Trophoblast cell (in vitro differentiated cells and primary cell): ENCODE results near the gene SYTL1.

Source experiments
- DNase-seq, 2 donors: peaks; one replicate each; pipeline ENCODE4 v3.0.0-alpha.2; 2016
- H2AFZ ChIP-seq: 2 replicates; pipeline ENCODE4 v1.6.1; 2013; ENCODE audit warnings: low read length, moderate library complexity, mild to moderate bottlenecking; ENCODE audit not compliant: insufficient read depth, poor library complexity
- H2AK5ac ChIP-seq: 2 replicates; pipeline ENCODE4 v1.6.1; 2013; ENCODE audit warnings: mild to moderate bottlenecking, low read length
- H2BK120ac ChIP-seq: 2 replicates; pipeline ENCODE4 v1.6.1; 2013; ENCODE audit warnings: low read length, mild to moderate bottlenecking, moderate library complexity; ENCODE audit not compliant: insufficient read depth, poor library complexity
- H2BK12ac ChIP-seq: 2 replicates; pipeline ENCODE4 v1.6.1; 2013; ENCODE audit warnings: mild to moderate bottlenecking, low read length, moderate library complexity
- H2BK5ac ChIP-seq: 2 replicates; pipeline ENCODE4 v1.6.1; 2013; ENCODE audit warnings: low read length, low read depth, moderate library complexity, mild to moderate bottlenecking; ENCODE audit not compliant: poor library complexity
- H3K14ac ChIP-seq: 2 replicates; pipeline ENCODE4 v1.6.1; 2013; ENCODE audit warnings: mild to moderate bottlenecking, low read length
- H3K18ac ChIP-seq: 2 replicates; pipeline ENCODE4 v1.6.1; 2013; ENCODE audit warnings: mild to moderate bottlenecking, low read length
- H3K23ac ChIP-seq: 2 replicates; pipeline ENCODE4 v1.6.1; 2013; ENCODE audit warnings: low read length
- H3K27ac ChIP-seq: 2 replicates; pipeline ENCODE4 v1.5.1; 2013; ENCODE audit warnings: low read depth, mild to moderate bottlenecking, inconsistent platforms, low read length, moderate library complexity
- H3K27me3 ChIP-seq: 2 replicates; pipeline ENCODE4 v1.6.1; 2013; ENCODE audit warnings: inconsistent platforms, mild to moderate bottlenecking, low read length, moderate library complexity; ENCODE audit not compliant: insufficient read depth
- H3K36me3 ChIP-seq, 2 experiments: 1 replicate in 1 of 2; 2 replicates in 1 of 2; pipeline ENCODE4 v1.6.1; 2013; ENCODE audit warnings: low read length in 2 of 2, mild to moderate bottlenecking in 2 of 2, moderate library complexity in 1 of 2; ENCODE audit not compliant: insufficient read depth in 2 of 2, control insufficient read depth in 1 of 2
- H3K4ac ChIP-seq: 2 replicates; pipeline ENCODE4 v1.6.1; 2013; ENCODE audit warnings: low read depth, mild to moderate bottlenecking, low read length, moderate library complexity
- H3K4me1 ChIP-seq, 2 experiments: 1 replicate in 1 of 2; 2 replicates in 1 of 2; pipeline ENCODE4 v1.6.1; 2013; ENCODE audit warnings: low read length in 2 of 2, mild to moderate bottlenecking in 2 of 2, moderate library complexity in 1 of 2; ENCODE audit not compliant: insufficient read depth in 2 of 2, control insufficient read depth in 1 of 2
- H3K4me2 ChIP-seq: 2 replicates; pipeline ENCODE4 v1.6.1; 2013; ENCODE audit warnings: inconsistent platforms, mild to moderate bottlenecking, low read length, moderate library complexity
- H3K4me3 ChIP-seq: 2 replicates; pipeline ENCODE4 v1.5.1; 2013; ENCODE audit warnings: mild to moderate bottlenecking, low read depth, low read length, inconsistent platforms
- H3K79me1 ChIP-seq: one replicate; pipeline ENCODE4 v1.6.1; 2013; ENCODE audit warnings: low read length
- H3K79me2 ChIP-seq: 2 replicates; pipeline ENCODE4 v1.6.1; 2013; ENCODE audit warnings: low read length, mild to moderate bottlenecking; ENCODE audit not compliant: control insufficient read depth, insufficient read depth, poor library complexity
- H3K9ac ChIP-seq: 2 replicates; pipeline ENCODE4 v1.6.1; 2013; ENCODE audit warnings: mild to moderate bottlenecking, low read length
- H3K9me3 ChIP-seq: 2 replicates; pipeline ENCODE4 v1.6.1; 2013; ENCODE audit warnings: low read depth, mild to moderate bottlenecking, control low read depth, inconsistent platforms, low read length; ENCODE audit not compliant: insufficient read depth
- H4K12ac ChIP-seq: 2 replicates; pipeline ENCODE4 v1.6.1; 2013; ENCODE audit warnings: low read depth, mild to moderate bottlenecking, low read length, moderate library complexity
- H4K8ac ChIP-seq: 2 replicates; pipeline ENCODE4 v1.6.1; 2013; ENCODE audit warnings: low read depth, mild to moderate bottlenecking, low read length, moderate library complexity
- H4K91ac ChIP-seq: one replicate; pipeline ENCODE4 v1.6.1; 2013; ENCODE audit warnings: low read depth, mild to moderate bottlenecking, low read length, moderate library complexity
- WGBS: extraction: QIAGEN DNeasy Blood & Tissue Kit; methylation state at CpG from one replicate; pipeline ENCODE4 v1.1.7; 2013; ENCODE audit warnings: missing lambda C conversion rate; ENCODE audit not compliant: insufficient read length, insufficient coverage; ENCODE audit errors: extremely low coverage; 5-methylcytosine and 5-hydroxymethylcytosine counted together

Gene SYTL1

DNA sequence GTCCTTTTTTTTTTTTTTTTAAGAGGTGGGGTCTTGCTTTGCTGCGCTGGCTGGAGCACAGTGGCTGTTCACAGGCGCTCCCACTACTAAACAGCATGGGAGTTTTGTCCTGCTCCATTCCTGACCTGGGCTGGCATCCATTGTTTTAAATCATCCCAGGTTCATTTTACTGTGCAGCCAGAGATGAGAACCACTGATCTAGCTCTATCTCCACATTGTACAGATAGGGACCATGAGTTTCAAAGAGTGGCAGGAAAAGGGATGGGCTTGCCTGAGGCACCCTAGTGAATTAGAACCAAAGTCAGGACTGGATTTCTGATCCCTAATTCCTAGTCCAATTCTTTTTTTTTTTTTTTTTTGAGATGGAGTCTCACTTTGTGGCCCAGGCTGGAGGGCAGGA, 27.1 kb upstream of the SYTL1 start:
- H4K12ac ChIP-seq: no peak overlapping the region
- no peak overlapping the region for H2BK12ac ChIP-seq
- H3K4me2 ChIP-seq: no peak overlapping the region
- H3K27me3 ChIP-seq: no peaks in the 10 kb centered on the region
- no peak overlapping the region for H3K23ac ChIP-seq
- no peak overlapping the region for H4K8ac ChIP-seq
- H4K91ac ChIP-seq: no peak overlapping the region
- no peak overlapping the region for H3K14ac ChIP-seq
- no peak overlapping the region for H3K4ac ChIP-seq
- H2AK5ac ChIP-seq: no peak overlapping the region
- no peaks in the 10 kb centered on the region for H3K9me3 ChIP-seq
- H2BK5ac ChIP-seq: no peak overlapping the region
- no peak overlapping the region for H3K27ac ChIP-seq
- no peak overlapping the region for H2AFZ ChIP-seq
- no CpG with 5 or more reads among the region's 2 CpGs for WGBS
- H3K4me3 ChIP-seq: no peak overlapping the region
- no peaks in the 10 kb centered on the region for H3K79me2 ChIP-seq
- no peak overlapping the region for H3K18ac ChIP-seq
- no peak for DNase-seq
- no peak overlapping the region for H2BK120ac ChIP-seq
- no peaks in the 10 kb centered on the region for H3K36me3 ChIP-seq
- H3K79me1 ChIP-seq: no peaks in the 10 kb centered on the region
- H3K4me1 ChIP-seq: no peaks in the 10 kb centered on the region
- no peak overlapping the region for H3K9ac ChIP-seq

GRCh38 chr1:27316860-27317259, 25.0 kb upstream of the SYTL1 start:
- H3K79me1 ChIP-seq: no peaks in the 10 kb centered on the region
- H3K14ac ChIP-seq: no peak overlapping the region
- H3K4me2 ChIP-seq: no peak overlapping the region
- no peak overlapping the region for H2BK120ac ChIP-seq
- no peak overlapping the region for H3K4me3 ChIP-seq
- H3K9ac ChIP-seq: no peak overlapping the region
- H3K9me3 ChIP-seq: no peaks in the 10 kb centered on the region
- H3K4ac ChIP-seq: no peak overlapping the region
- H3K23ac ChIP-seq: no peak overlapping the region
- H2AFZ ChIP-seq: no peak overlapping the region
- H4K91ac ChIP-seq: no peak overlapping the region
- H4K8ac ChIP-seq: no peak overlapping the region
- no peak for DNase-seq
- no peaks in the 10 kb centered on the region for H3K36me3 ChIP-seq
- no peak overlapping the region for H3K18ac ChIP-seq
- H2AK5ac ChIP-seq: no peak overlapping the region
- no peaks in the 10 kb centered on the region for H3K4me1 ChIP-seq
- WGBS: no CpG with 5 or more reads among the region's 5 CpGs
- H2BK12ac ChIP-seq: no peak overlapping the region
- H4K12ac ChIP-seq: no peak overlapping the region
- no peak overlapping the region for H2BK5ac ChIP-seq
- no peak overlapping the region for H3K27ac ChIP-seq
- no peaks in the 10 kb centered on the region for H3K27me3 ChIP-seq
- H3K79me2 ChIP-seq: no peaks in the 10 kb centered on the region

DNA sequence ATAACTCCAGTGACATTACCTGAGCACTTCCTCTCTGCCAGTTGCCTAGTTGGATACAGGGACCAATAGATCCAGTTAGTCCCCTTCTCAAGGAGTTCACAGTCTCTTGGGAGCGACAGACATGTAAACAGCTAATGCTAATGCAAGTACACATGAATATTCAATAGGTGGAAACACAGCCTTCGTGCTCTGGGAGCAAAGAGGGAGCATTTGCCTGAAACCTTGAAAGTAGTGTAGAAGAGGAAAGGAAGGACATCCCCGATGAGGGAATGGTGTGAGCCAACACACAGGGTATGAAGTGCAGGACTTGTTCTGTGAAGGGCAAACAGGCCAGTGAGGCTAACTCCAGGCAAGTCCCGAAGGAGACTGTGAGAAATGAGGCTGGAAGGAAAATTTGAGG, 23.7 kb upstream of the SYTL1 start:
- H4K12ac ChIP-seq: no peak overlapping the region
- H3K4me2 ChIP-seq: no peak overlapping the region
- peaks cover 11% of the 10 kb centered on the region for H3K79me2 ChIP-seq
- H3K23ac ChIP-seq: no peak overlapping the region
- H2AFZ ChIP-seq: no peak overlapping the region
- H3K14ac ChIP-seq: no peak overlapping the region
- no peaks in the 10 kb centered on the region for H3K36me3 ChIP-seq
- H2BK120ac ChIP-seq: no peak overlapping the region
- no peak for DNase-seq
- no peak overlapping the region for H3K4me3 ChIP-seq
- H2BK12ac ChIP-seq: no peak overlapping the region
- H3K9ac ChIP-seq: peak overlapping the region; percentile 29
- no peaks in the 10 kb centered on the region for H3K9me3 ChIP-seq
- peaks cover 4% of the 10 kb centered on the region for H3K79me1 ChIP-seq
- no peak overlapping the region for H2BK5ac ChIP-seq
- no CpG with 5 or more reads among the region's 4 CpGs for WGBS
- H3K4me1 ChIP-seq: peaks cover 4 to 5% of the 10 kb centered on the region in 2 experiments
- H3K4ac ChIP-seq: no peak overlapping the region
- no peak overlapping the region for H4K91ac ChIP-seq
- H3K27ac ChIP-seq: no peak overlapping the region
- no peaks in the 10 kb centered on the region for H3K27me3 ChIP-seq
- H2AK5ac ChIP-seq: no peak overlapping the region
- H3K18ac ChIP-seq: no peak overlapping the region
- no peak overlapping the region for H4K8ac ChIP-seq

DNA sequence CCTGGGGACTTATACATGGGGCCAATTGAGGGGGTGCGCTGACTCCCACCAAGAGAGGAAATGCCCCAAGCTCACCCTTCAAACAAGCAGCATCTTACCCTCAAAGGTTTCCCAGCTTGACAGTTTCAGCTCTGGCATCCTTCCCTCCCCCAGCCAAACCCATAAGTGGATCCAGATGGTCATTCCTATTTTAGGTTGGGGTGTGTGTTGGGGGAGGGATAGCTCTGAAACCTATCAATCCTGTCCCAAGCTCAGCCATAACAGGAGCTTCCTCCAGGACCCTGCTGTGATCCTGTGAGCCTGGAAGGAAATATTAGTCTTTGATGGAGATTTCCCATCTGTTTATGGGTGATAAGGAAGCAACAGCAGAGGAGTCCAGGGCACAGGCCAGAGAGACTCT, 23.2 kb upstream of the SYTL1 start:
- H3K4me3 ChIP-seq: no peak overlapping the region
- H4K8ac ChIP-seq: no peak overlapping the region
- H2AFZ ChIP-seq: no peak overlapping the region
- H3K79me1 ChIP-seq: peaks cover 4% of the 10 kb centered on the region
- H2BK5ac ChIP-seq: no peak overlapping the region
- no peak overlapping the region for H2BK12ac ChIP-seq
- H4K12ac ChIP-seq: no peak overlapping the region
- no peak overlapping the region for H3K9ac ChIP-seq
- peaks cover 5% of the 10 kb centered on the region in 2 experiments for H3K4me1 ChIP-seq
- H3K4me2 ChIP-seq: no peak overlapping the region
- DNase-seq: no peak
- no peaks in the 10 kb centered on the region for H3K27me3 ChIP-seq
- peaks cover 11% of the 10 kb centered on the region for H3K79me2 ChIP-seq
- H3K14ac ChIP-seq: no peak overlapping the region
- no peak overlapping the region for H3K4ac ChIP-seq
- no peak overlapping the region for H3K23ac ChIP-seq
- no peaks in the 10 kb centered on the region for H3K36me3 ChIP-seq
- no peak overlapping the region for H2AK5ac ChIP-seq
- H3K18ac ChIP-seq: no peak overlapping the region
- H2BK120ac ChIP-seq: no peak overlapping the region
- no CpG with 5 or more reads among the region's 1 CpG for WGBS
- H4K91ac ChIP-seq: no peak overlapping the region
- H3K9me3 ChIP-seq: no peaks in the 10 kb centered on the region
- H3K27ac ChIP-seq: no peak overlapping the region
